Vagina (tissue), 2 donors: ENCODE measurements around the gene INTS2.

ENCODE experiments used
- CTCF ChIP-seq, 3 experiments: fragments of 450-650 bp in 2 of 3; fragments of 200-600 bp in 1 of 3; sonication (generic) in 1 of 3; IDR thresholded peaks; one replicate each; pipeline ENCODE4 v1.5.1; 2017 to 2019; ENCODE audit warnings: antibody characterized with exemption in 3 of 3, mild to moderate bottlenecking in 2 of 3, moderate library complexity in 2 of 3
- POLR2A ChIP-seq, 2 donors: fragments of 450-650 bp; IDR thresholded peaks; one replicate each; pipeline ENCODE4 v1.6.1; 2017; ENCODE audit warnings: antibody characterized with exemption in 2 of 2, mild to moderate bottlenecking in 2 of 2, moderate library complexity in 2 of 2

- TF ChIP-seq CTCF (IDR thresholded peaks at IDR 0.05) (no peak), POLR2A (IDR thresholded peaks at IDR 0.05) (no peak)
Observed at GRCh38 chr17:61878520-61878919, 49.3 kb downstream of the INTS2 start.
